Naive thymus-derived CD8-positive, alpha-beta T cell (primary cell): Measurements from ENCODE around the gene P2RY11. TPM values are rescaled to one million over a fixed set of nuclear protein-coding genes. Genes with fewer than 3 reads are reported as not detected.

Source experiments
- ATAC-seq, 2 donors: fragments of 150-1000 bp; cut with Tn5 transposase in 1 of 2; sonication (Bioruptor Pico), chemical (Tn5 transposase) in 1 of 2; 1 replicate in 1 of 2; 2 replicates in 1 of 2; pipeline ENCODE4 v1.10.0; 2021; ENCODE audit warnings: mild to moderate bottlenecking in 2 of 2, moderate library complexity in 2 of 2
- POLR2A ChIA-PET: fragments of 350-600 bp; sonication (Branson Sonifier 250); formaldehyde crosslinking; loops from one replicate; lab custom pipeline; 2021; ENCODE audit warnings: antibody characterized with exemption; lab: Charles Lee
- DNase-seq, 10 donors: peaks; one replicate each; pipeline versions ENCODE4 v3.0.0 to v3.0.0-alpha.2; 2020 to 2022
- H3K27ac Mint-ChIP-seq, 10 donors: one replicate each; pipeline ENCODE4 v1.8.0; 2020 to 2022; ENCODE audit warnings: mild to moderate bottlenecking in 10 of 10, mixed read lengths in 10 of 10, moderate library complexity in 4 of 10, inconsistent platforms in 1 of 10
- H3K27me3 Mint-ChIP-seq, 5 donors: one replicate each; pipeline ENCODE4 v1.8.0; 2021 to 2022; ENCODE audit warnings: mixed read lengths in 5 of 5
- H3K36me3 Mint-ChIP-seq, 3 donors: one replicate each; pipeline ENCODE4 v1.8.0; 2020 to 2022; ENCODE audit warnings: mixed read lengths in 3 of 3, mild to moderate bottlenecking in 2 of 3, inconsistent platforms in 1 of 3
- H3K4me1 Mint-ChIP-seq, 4 donors: one replicate each; pipeline ENCODE4 v1.8.0; 2021 to 2022; ENCODE audit warnings: mixed read lengths in 4 of 4
- H3K4me3 Mint-ChIP-seq, 10 donors: one replicate each; pipeline ENCODE4 v1.8.0; 2020 to 2022; ENCODE audit warnings: mild to moderate bottlenecking in 10 of 10, mixed read lengths in 10 of 10, moderate library complexity in 6 of 10, inconsistent platforms in 1 of 10
- H3K9me3 Mint-ChIP-seq, 9 donors: one replicate each; pipeline ENCODE4 v1.8.0; 2020 to 2022; ENCODE audit warnings: mixed read lengths in 9 of 9, mild to moderate bottlenecking in 3 of 9, inconsistent platforms in 1 of 9, moderate library complexity in 1 of 9
- polyA plus RNA-seq, 3 donors: library from polyadenylated mRNA; unstranded; fragments of 300-500 nt; fragmentation: Illumina TruSeq; gene quantifications; one replicate each; pipeline ENCODE4 v1.2.3, GENCODE V29; 2021
- total RNA-seq, 8 experiments: library from RNA in 2 of 8; stranded (reverse) in 2 of 8; gene quantifications; one replicate each; pipeline ENCODE4 v1.2.3 and lab custom pipeline; 2021 to 2026

The P2RY11 gene
- total and polyA plus RNA-seq, 5 experiments from 2014 or later, result 2.2 to 68.0 (median 4.2) TPM

DNA sequence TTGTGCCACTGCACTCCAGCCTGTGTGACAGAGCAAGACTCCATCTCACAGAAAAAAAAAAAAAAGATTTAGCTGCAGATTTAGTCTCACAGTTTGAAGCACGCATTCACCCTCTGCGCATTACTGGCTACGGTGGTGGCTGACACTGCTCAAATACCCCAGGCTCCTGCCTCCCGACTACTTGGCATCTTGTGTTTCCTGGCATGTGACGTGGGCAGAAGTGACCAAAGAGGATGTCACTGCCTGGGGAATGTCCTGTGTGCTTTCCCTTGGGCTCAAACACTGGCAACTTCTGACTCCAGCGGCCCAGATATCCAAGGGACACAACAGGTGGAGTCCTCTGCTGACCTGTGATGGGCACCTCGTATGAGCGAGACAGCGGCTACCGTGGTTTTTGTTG, 32.9 kb downstream of the P2RY11 start:
- POLR2A ChIA-PET, result interaction anchor here (0.9 to 9.5 kb wide), 7 partner anchors 9 to 55 kb away, joined by 3 to 116 read pairs (median 18); partner anchors contain the start of genes EIF3G and PPAN
- peak overlapping the region; percentile 90 to 100 (median 99) for H3K27ac Mint-ChIP-seq
- H3K4me3 Mint-ChIP-seq, result peak overlapping the region in 2 of 10 donors; percentile 76 to 89
- ATAC-seq (no peak), DNase-seq (no peak)
- peaks cover 8 to 57% (median 33%) of the 10 kb centered on the region in 4 donors for H3K4me1 Mint-ChIP-seq
- no peaks in the 10 kb centered on the region for H3K9me3 Mint-ChIP-seq
- no peaks in the 10 kb centered on the region for H3K27me3 Mint-ChIP-seq
- H3K36me3 Mint-ChIP-seq, result peaks cover 5 to 69% (median 43%) of the 10 kb centered on the region in 3 donors

DNA sequence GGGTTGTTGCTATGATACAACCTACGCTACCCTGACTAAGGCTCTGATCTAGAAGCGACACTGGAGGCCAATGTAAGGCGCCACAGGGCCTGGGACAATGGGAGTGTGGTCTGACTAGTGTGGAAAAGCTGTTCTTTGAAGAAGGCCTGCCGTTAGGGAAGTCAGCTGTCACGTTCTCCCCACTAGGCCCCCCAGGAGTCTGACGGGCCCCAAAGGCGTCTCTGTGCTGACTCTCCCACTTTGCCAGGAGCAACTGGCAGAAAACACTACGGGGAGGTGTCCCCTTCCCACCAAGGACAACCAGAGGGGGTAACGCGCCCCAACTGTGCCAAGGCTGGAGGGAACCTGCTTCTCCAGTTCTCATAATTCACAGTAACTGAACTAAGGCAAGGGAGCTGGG, 33.5 kb downstream of the P2RY11 start:
- no peaks in the 10 kb centered on the region for H3K9me3 Mint-ChIP-seq
- H3K4me3 Mint-ChIP-seq, result no peak overlapping the region
- no peak for DNase-seq
- H3K4me1 Mint-ChIP-seq, result peaks cover 8 to 52% (median 32%) of the 10 kb centered on the region in 4 donors
- no peaks in the 10 kb centered on the region for H3K27me3 Mint-ChIP-seq
- peak overlapping the region; percentile 34 to 100 (median 98) for H3K27ac Mint-ChIP-seq
- peaks cover 5 to 70% (median 44%) of the 10 kb centered on the region in 3 donors for H3K36me3 Mint-ChIP-seq
- ATAC-seq, result no peak
- POLR2A ChIA-PET, result interaction anchor here (0.9 to 9.5 kb wide), 6 partner anchors 10 to 56 kb away, joined by 3 to 116 read pairs (median 14); partner anchors contain the start of gene EIF3G

DNA sequence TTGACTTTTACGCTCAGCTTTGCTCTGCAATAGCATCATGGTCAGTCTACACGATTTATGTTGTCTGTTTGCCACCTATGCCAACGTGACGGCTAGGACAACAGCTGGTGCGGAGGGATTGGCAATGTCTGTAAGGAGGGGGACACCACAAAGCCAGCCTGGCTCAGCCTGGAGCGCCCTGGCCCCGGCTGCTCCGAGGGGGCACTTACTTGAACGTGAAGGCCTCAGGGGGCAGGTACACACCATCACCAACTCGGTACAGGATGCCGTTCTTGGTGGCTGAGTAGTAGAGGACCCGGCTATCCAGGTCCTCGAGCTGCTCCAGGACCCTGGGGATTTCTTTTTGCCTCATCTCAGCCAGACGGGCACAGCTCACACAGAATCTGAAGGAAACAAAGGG, 34.6 kb downstream of the P2RY11 start:
- peaks cover 12 to 45% (median 29%) of the 10 kb centered on the region in 4 donors for H3K4me1 Mint-ChIP-seq
- no peak for ATAC-seq
- no peaks in the 10 kb centered on the region for H3K27me3 Mint-ChIP-seq
- no peak overlapping the region for H3K4me3 Mint-ChIP-seq
- DNase-seq, result no peak
- H3K27ac Mint-ChIP-seq, result peak overlapping the region in 9 of 10 donors; percentile 34 to 100 (median 80)
- POLR2A ChIA-PET, result no interaction called here
- peaks cover 5 to 70% (median 40%) of the 10 kb centered on the region in 3 donors for H3K36me3 Mint-ChIP-seq
- H3K9me3 Mint-ChIP-seq, result no peaks in the 10 kb centered on the region

DNA sequence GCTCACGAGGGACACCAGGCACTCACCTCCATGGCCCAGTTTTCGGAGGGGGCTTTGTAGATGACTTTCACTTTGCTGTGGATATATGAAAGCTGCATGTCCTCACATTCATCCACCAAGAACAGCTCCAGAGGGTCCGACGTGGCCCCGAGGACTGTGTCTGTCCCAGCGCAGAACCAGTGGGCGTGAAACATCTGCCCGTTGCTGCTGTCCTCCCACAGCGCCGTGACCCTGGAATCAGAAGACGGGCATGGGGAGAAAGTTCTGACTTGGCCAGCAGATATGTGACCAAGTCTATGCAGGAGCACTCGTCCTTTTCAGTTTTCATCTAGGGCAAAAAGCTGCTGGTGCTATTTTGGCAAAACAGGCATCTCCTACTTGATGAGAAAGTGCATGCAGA, 37.9 kb downstream of the P2RY11 start:
- Mint-ChIP-seq H3K4me3 (no peak overlapping the region), H3K4me1 (peaks cover 0 to 14% (median 6%) of the 10 kb centered on the region in 4 donors), H3K9me3 (no peaks in the 10 kb centered on the region), H3K27ac (peak overlapping the region in 4 of 10 donors; percentile 4 to 84 (median 67)), H3K27me3 (no peaks in the 10 kb centered on the region), H3K36me3 (peaks cover 0 to 92% (median 45%) of the 10 kb centered on the region in 3 donors)
- ATAC-seq, result no peak
- POLR2A ChIA-PET, result no interaction called here
- DNase-seq, result no peak

DNA sequence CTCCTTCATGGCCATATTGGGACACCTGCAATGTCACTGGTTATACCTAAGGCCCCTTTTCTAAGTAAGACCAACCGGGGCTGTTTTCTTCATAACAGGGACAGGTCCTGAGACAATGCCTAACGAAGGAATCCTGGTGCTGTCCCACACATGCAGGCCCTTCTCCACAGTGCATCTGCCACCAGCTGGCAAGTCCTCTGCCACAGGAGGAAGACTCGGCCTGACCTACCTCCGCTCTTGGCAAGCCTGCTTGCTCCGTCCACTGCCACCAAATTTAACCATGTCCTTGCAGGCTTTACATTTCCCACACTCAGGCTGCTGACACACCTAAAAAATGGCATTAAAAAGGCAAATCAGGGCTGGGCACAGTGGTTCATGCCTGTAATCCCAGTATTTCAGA, 40.0 kb downstream of the P2RY11 start:
- ATAC-seq (no peak), DNase-seq (no peak)
- POLR2A ChIA-PET, result interaction anchor here (1.0 kb wide), 1 partner anchor 9 kb away, joined by 3 read pairs; no protein-coding TSS in a partner anchor
- Mint-ChIP-seq H3K27me3 (no peaks in the 10 kb centered on the region), H3K9me3 (no peaks in the 10 kb centered on the region), H3K4me1 (peaks cover 0 to 5% (median under 1%) of the 10 kb centered on the region in 4 donors), H3K36me3 (peaks cover 0 to 92% (median 33%) of the 10 kb centered on the region in 3 donors), H3K4me3 (no peak overlapping the region), H3K27ac (peak overlapping the region in 4 of 10 donors; percentile 35 to 89 (median 62))

DNA sequence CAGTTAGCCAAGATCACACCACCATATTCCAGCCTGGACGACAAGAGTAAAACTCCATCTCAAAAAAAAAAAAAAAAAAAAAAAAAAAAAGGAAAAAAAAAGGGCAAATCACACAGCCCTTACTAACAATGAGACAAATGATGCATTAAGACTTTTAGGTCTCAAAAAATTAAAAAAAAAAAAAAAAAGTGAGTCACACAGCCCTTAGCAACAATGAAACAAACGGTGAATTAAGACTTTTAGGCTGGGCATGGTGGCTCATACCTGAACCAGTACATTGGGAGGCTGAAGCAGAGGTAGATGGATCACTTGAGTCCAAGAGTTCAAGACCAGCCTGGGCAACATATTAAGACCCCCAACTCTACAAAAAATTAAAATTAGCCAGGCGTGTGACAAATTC, 40.6 kb downstream of the P2RY11 start:
- no peak for ATAC-seq
- Mint-ChIP-seq H3K27ac (peak overlapping the region in 1 of 10 donors; percentile 12), H3K27me3 (no peaks in the 10 kb centered on the region), H3K4me3 (no peak overlapping the region), H3K4me1 (peaks cover 0 to 5% (median 0%) of the 10 kb centered on the region in 4 donors), H3K36me3 (peaks cover 0 to 93% (median 30%) of the 10 kb centered on the region in 3 donors), H3K9me3 (no peaks in the 10 kb centered on the region)
- POLR2A ChIA-PET, result interaction anchor here (0.6 kb wide), 1 partner anchor 50 kb away, joined by 4 read pairs; no protein-coding TSS in a partner anchor
- DNase-seq, result no peak

DNA sequence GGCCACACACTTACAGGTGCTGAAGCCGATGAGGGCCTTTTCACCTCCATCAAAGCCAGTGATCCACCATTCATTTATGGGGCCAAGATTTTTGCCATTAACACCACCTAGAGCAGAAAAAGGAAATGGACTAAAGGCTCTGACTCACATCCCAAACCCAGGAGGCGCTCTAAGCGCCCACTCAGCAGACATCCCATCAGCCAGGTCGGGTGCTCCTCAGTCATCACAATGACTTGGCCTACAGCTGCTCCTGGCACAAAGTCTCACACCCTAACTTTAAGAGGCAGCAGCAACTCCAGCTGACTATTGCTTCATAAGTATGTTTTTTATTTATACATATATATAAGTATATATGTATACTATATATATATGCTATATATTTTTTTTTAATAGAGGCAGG, 44.3 kb downstream of the P2RY11 start:
- H3K27me3 Mint-ChIP-seq, result no peaks in the 10 kb centered on the region

DNA sequence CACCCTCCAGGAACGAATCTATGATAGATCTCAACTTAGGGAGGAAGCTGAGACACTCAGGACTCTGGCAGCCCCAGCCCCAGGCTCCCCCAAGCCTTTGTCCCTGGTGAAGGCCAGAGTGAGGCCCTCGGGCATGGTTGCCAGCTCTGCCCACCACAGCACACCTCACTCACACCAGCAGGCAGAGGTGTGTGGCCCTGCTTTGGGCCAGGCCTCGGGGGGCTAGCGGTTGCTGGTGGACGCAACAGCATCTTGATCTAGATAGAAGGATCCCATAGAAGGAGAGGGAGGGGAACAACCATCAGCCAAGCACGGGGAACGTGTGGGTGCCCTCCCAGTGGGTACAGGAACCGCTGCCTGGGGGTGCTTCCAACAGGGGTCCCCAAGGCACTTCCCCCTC, 46.6 kb downstream of the P2RY11 start:
- ATAC-seq (no peak), DNase-seq (no peak)
- no peaks in the 10 kb centered on the region for H3K9me3 Mint-ChIP-seq
- peak overlapping the region in 1 of 10 donors; percentile 83 for H3K27ac Mint-ChIP-seq
- peaks cover 0 to 2% (median 0%) of the 10 kb centered on the region in 4 donors for H3K4me1 Mint-ChIP-seq
- no peak overlapping the region for H3K4me3 Mint-ChIP-seq
- H3K27me3 Mint-ChIP-seq, result no peaks in the 10 kb centered on the region
- peaks cover 0 to 98% (median 23%) of the 10 kb centered on the region in 3 donors for H3K36me3 Mint-ChIP-seq
- POLR2A ChIA-PET, result interaction anchor here (1.3 kb wide), 1 partner anchor 15 kb away, joined by 3 read pairs; no protein-coding TSS in a partner anchor

More for the DNA sequence above, 44.3 kb downstream of the P2RY11 start:
- Mint-ChIP-seq H3K27ac (peak overlapping the region in 1 of 10 donors; percentile 52), H3K9me3 (no peaks in the 10 kb centered on the region), H3K4me3 (no peak overlapping the region), H3K4me1 (peaks cover 0 to 3% (median 0%) of the 10 kb centered on the region in 4 donors), H3K36me3 (peaks cover 0 to 96% (median 29%) of the 10 kb centered on the region in 3 donors)
- POLR2A ChIA-PET, result no interaction called here
- DNase-seq, result peak in 1 of 10 donors; percentile 14
- no peak for ATAC-seq

DNA sequence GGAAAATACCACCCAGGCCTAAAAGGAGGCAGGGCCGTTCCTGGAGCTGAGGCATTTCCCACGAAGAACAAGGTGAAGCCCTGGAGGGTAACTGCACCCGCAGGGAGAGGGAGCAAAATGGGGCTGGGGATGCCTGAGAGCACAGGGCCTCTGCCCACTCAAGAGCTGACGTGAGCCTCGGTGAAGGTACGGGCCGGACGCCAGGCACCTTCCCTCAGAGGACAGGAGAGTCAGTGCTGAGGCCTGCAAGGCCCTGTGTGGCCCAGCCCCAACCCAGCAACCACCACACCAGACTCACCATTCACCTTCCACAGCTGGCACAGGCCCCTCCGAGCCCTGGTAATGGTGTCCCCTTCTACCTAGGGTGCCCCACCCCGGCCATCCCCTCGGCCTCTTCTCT, 47.0 kb downstream of the P2RY11 start:
- peaks cover 0 to 98% (median 26%) of the 10 kb centered on the region in 3 donors for H3K36me3 Mint-ChIP-seq

DNA sequence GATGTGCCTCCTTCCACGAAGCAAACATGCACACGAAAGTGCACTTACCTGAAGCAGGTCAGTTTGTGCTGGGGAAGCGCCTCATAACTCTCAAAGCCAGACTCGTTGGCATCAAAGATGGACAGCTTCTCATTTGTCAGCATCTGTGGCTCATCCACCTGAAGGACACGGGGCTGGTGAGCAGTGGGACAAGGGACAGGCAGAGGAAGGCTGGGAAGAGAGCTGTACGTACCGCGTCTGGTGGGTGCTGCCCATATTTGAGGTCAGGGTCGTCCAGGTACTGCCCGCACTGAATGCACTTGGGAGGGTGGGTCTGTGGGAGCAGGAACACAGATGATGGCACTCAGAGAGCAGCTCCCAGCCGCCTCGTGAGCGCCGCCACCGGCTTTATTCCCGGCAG, 48.1 kb downstream of the P2RY11 start:
- DNase-seq (no peak), ATAC-seq (no peak)
- Mint-ChIP-seq H3K9me3 (no peaks in the 10 kb centered on the region), H3K4me3 (no peak overlapping the region), H3K27me3 (no peaks in the 10 kb centered on the region), H3K36me3 (peaks cover 0 to 94% (median 22%) of the 10 kb centered on the region in 3 donors), H3K27ac (peak overlapping the region in 2 of 10 donors; percentile 24 to 76), H3K4me1 (peaks cover 0 to 2% (median 0%) of the 10 kb centered on the region in 4 donors)
- POLR2A ChIA-PET, result interaction anchor here (1.3 kb wide), 1 partner anchor 17 kb away, joined by 3 read pairs; no protein-coding TSS in a partner anchor

More for the DNA sequence above, 47.0 kb downstream of the P2RY11 start:
- POLR2A ChIA-PET, result interaction anchor here (1.3 kb wide), 1 partner anchor 16 kb away, joined by 3 read pairs; no protein-coding TSS in a partner anchor
- Mint-ChIP-seq H3K9me3 (no peaks in the 10 kb centered on the region), H3K4me1 (peaks cover 0 to 2% (median 0%) of the 10 kb centered on the region in 4 donors), H3K27me3 (no peaks in the 10 kb centered on the region), H3K4me3 (no peak overlapping the region), H3K27ac (peak overlapping the region in 1 of 10 donors; percentile 44)
- DNase-seq (peak in 1 of 10 donors; percentile 23), ATAC-seq (no peak)

DNA sequence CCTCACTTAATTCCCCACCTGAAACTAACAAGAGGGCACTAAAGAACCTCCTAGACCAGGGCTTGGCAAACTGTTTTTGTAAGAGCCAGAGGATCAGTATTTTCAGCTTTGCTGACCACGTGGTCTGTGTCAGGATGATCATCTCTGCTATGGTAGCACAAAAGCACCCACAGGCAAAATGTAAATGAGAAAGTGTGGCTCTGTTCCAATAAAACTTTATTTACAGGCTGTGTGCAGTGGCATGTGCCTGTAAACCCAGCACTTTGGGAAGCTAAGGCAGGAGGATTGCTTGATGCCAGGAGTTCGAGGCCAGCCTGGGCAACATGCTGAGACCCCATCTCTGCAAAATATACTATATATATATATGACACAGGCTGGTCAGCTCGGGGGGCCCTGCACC, 52.0 kb downstream of the P2RY11 start:
- H3K27ac Mint-ChIP-seq, result peak overlapping the region in 1 of 10 donors; percentile 44
- DNase-seq, result no peak
- H3K36me3 Mint-ChIP-seq, result peaks cover 0 to 88% (median 26%) of the 10 kb centered on the region in 3 donors

More for the DNA sequence above, 52.0 kb downstream of the P2RY11 start:
- H3K27me3 Mint-ChIP-seq, result no peaks in the 10 kb centered on the region
- ATAC-seq, result no peak
- no peak overlapping the region for H3K4me3 Mint-ChIP-seq
- H3K9me3 Mint-ChIP-seq, result no peaks in the 10 kb centered on the region
- H3K4me1 Mint-ChIP-seq, result peaks cover 0 to 2% (median 0%) of the 10 kb centered on the region in 4 donors
- POLR2A ChIA-PET, result interaction anchor here (0.7 kb wide), 1 partner anchor 544 kb away, joined by 4 read pairs; no protein-coding TSS in a partner anchor
